ENCODE results near the gene ZNF232.

DNA sequence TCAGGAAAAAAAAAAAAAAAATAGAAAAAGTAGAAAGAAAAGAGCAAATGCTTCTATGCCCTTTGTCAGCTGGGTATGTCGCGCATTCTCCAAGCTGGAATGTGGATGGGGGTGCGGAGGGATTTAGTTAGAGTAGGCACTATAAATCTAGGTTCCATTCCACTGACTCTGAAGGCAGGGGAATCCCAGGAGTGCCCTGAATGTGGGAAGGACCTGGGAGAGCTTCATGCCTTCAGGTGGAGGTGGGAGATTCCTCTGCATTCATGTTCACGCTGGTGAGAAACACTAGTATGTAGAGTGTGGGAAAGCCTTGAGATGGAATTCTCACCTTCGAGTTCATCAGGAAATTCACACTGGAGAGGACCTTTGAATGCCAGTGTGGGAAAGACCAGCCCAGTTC, 12.4 kb downstream of the ZNF232 start:
- TF ChIP-seq, protein P1, sequence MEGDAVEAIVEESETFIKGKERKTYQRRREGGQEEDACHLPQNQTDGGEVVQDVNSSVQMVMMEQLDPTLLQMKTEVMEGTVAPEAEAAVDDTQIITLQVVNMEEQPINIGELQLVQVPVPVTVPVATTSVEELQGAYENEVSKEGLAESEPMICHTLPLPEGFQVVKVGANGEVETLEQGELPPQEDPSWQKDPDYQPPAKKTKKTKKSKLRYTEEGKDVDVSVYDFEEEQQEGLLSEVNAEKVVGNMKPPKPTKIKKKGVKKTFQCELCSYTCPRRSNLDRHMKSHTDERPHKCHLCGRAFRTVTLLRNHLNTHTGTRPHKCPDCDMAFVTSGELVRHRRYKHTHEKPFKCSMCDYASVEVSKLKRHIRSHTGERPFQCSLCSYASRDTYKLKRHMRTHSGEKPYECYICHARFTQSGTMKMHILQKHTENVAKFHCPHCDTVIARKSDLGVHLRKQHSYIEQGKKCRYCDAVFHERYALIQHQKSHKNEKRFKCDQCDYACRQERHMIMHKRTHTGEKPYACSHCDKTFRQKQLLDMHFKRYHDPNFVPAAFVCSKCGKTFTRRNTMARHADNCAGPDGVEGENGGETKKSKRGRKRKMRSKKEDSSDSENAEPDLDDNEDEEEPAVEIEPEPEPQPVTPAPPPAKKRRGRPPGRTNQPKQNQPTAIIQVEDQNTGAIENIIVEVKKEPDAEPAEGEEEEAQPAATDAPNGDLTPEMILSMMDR (IDR thresholded peaks at IDR 0.05; ENCODE audit: low read length), result no peak
- TF ChIP-seq EZH2 (optimal IDR thresholded peaks at IDR 0.05; ENCODE audit: low read depth, low read length) (no peak), EZH2phosphoT487 (IDR thresholded peaks at IDR 0.05; ENCODE audit: low read length) (no peak)
